ENCODE results near the gene PLCL2. TPM values are rescaled to one million over a fixed set of nuclear protein-coding genes. Genes with fewer than 3 reads are reported as not detected.
A peak's percentile ranks its signal among the peaks of the same experiment; 100 is the strongest.

PLCL2 gene
- total and polyA plus RNA-seq, 2 donors (not counting 3 experiments of a cell fraction or from before 2014, with no cell fraction given) = 2.3 to 10.7 TPM

GRCh38 chr3:16917980-16918682 is 33.4 kb downstream of the PLCL2 start:
- Histone ChIP-seq H2AFZ (ENCODE audit: low read depth, low read length) (no peak overlapping the region), H3K36me3 (ENCODE audit: control insufficient read depth in 2 of 2, extremely low read depth in 1 of 2, insufficient read depth in 2 of 2, low read length in 2 of 2) (no peaks in the 10 kb centered on the region), H3K9me1 (replicated peaks; ENCODE audit: control insufficient read depth, extremely low read depth, insufficient read depth, low read length) (no peaks in the 10 kb centered on the region), H3K27me3 (ENCODE audit: control insufficient read depth in 2 of 2, insufficient read depth in 2 of 2, low read length in 2 of 2) (no peaks in the 10 kb centered on the region), H3K9me3 (replicated peaks; ENCODE audit: control insufficient read depth, insufficient read depth, low read length) (no peaks in the 10 kb centered on the region), H3K4me2 (ENCODE audit: insufficient read depth, low read length) (no peak overlapping the region), H3K27ac (ENCODE audit: insufficient read depth, low read depth, low read length) (no peak overlapping the region), H3K4me1 (ENCODE audit: control insufficient read depth, extremely low read depth, insufficient read depth, low read length) (peaks cover 21% of the 10 kb centered on the region), H3K4me3 (replicated peaks in 1 of 3; ENCODE audit: insufficient read depth in 1 of 3, low read depth in 1 of 3, low read length in 3 of 3) (no peak overlapping the region), H3K9ac (replicated peaks; ENCODE audit: extremely low read depth, insufficient read depth, low read length) (no peak overlapping the region), H3K79me2 (ENCODE audit: control insufficient read depth, insufficient read depth, low read length) (peaks cover 2% of the 10 kb centered on the region), H4K20me1 (replicated peaks; ENCODE audit: control insufficient read depth, extremely low read depth, insufficient read depth, low read length) (no peaks in the 10 kb centered on the region)
- ChIA-PET CTCF (interaction anchor here (1.0 to 1.7 kb wide), 2 partner anchors 34 to 90 kb away, joined by 4 to 6 read pairs; no protein-coding TSS in a partner anchor), POLR2A (no interaction called here)
- BruUV-seq (replicated peaks) = no TSS peak
- no peak for DNase-seq (ENCODE audit: low read depth, low spot score)
- dilution Hi-C loops (cut with MboI; ENCODE audit: extremely low pct_ligation_motif_present, low sequenced_read_pairs) (no loop called here), intact Hi-C loops (cut with micrococcal nuclease) (loop anchor here (1.0 kb wide), 1 partner anchor 10 kb away; no protein-coding TSS in a partner anchor)
- no peak for FAIRE-seq
- TF ChIP-seq CTCF (IDR thresholded peaks at IDR 0.05; ENCODE audit: extremely low read depth in 1 of 2, insufficient read depth in 1 of 2, low read depth in 1 of 2, low read length in 2 of 2) (no peak), FOS (IDR thresholded peaks at IDR 0.05; ENCODE audit: borderline replicate concordance, insufficient read depth, low read length) (peak; percentile 8), MYC (IDR thresholded peaks at IDR 0.05; ENCODE audit: low read depth, low read length) (no peak)

GRCh38 chr3:16918683-16919025 is 33.9 kb downstream of the PLCL2 start:
- Histone ChIP-seq H3K79me2 (ENCODE audit: control insufficient read depth, insufficient read depth, low read length) (peaks cover 2% of the 10 kb centered on the region), H3K4me1 (ENCODE audit: control insufficient read depth, extremely low read depth, insufficient read depth, low read length) (peaks cover 21% of the 10 kb centered on the region), H3K27me3 (ENCODE audit: control insufficient read depth in 2 of 2, insufficient read depth in 2 of 2, low read length in 2 of 2) (no peaks in the 10 kb centered on the region), H3K4me2 (ENCODE audit: insufficient read depth, low read length) (no peak overlapping the region), H3K9me1 (replicated peaks; ENCODE audit: control insufficient read depth, extremely low read depth, insufficient read depth, low read length) (no peaks in the 10 kb centered on the region), H3K4me3 (replicated peaks in 1 of 3; ENCODE audit: insufficient read depth in 1 of 3, low read depth in 1 of 3, low read length in 3 of 3) (no peak overlapping the region), H4K20me1 (replicated peaks; ENCODE audit: control insufficient read depth, extremely low read depth, insufficient read depth, low read length) (no peaks in the 10 kb centered on the region), H3K9me3 (replicated peaks; ENCODE audit: control insufficient read depth, insufficient read depth, low read length) (no peaks in the 10 kb centered on the region), H3K36me3 (ENCODE audit: control insufficient read depth in 2 of 2, extremely low read depth in 1 of 2, insufficient read depth in 2 of 2, low read length in 2 of 2) (no peaks in the 10 kb centered on the region), H2AFZ (ENCODE audit: low read depth, low read length) (no peak overlapping the region), H3K27ac (ENCODE audit: insufficient read depth, low read depth, low read length) (no peak overlapping the region), H3K9ac (replicated peaks; ENCODE audit: extremely low read depth, insufficient read depth, low read length) (no peak overlapping the region)
- DNase-seq (ENCODE audit: low read depth, low spot score) (no peak), FAIRE-seq (no peak)
- BruUV-seq (replicated peaks) = no TSS peak
- dilution Hi-C loops (cut with MboI; ENCODE audit: extremely low pct_ligation_motif_present, low sequenced_read_pairs) = no loop called here
- TF ChIP-seq EZH2 (IDR thresholded peaks at IDR 0.05; ENCODE audit: borderline replicate concordance, low read depth, low read length, severe bottlenecking) (no peak), FOS (IDR thresholded peaks at IDR 0.05; ENCODE audit: borderline replicate concordance, insufficient read depth, low read length) (no peak), MYC (IDR thresholded peaks at IDR 0.05; ENCODE audit: low read depth, low read length) (no peak), POLR2AphosphoS5 (IDR thresholded peaks at IDR 0.05; ENCODE audit: insufficient read depth, low read depth, low read length) (no peak)
- POLR2A ChIA-PET = no interaction called here
- CTCF ChIA-PET = no interaction called here
- intact Hi-C loops (cut with micrococcal nuclease) = no loop called here
